Transverse colon (tissue), 4 donors: ENCODE results near the gene RGS6.

Experiments used
- CTCF ChIP-seq, 5 experiments: fragments of 200-600 bp in 3 of 5; fragments of 450-650 bp in 2 of 5; sonication (generic) in 3 of 5; IDR thresholded peaks; 1 replicate in 2 of 5; 2 replicates in 3 of 5; pipeline ENCODE4 v1.5.1; 2016 to 2017; ENCODE audit warnings: antibody characterized with exemption in 5 of 5, inconsistent platforms in 3 of 5, mild to moderate bottlenecking in 2 of 5, moderate library complexity in 1 of 5
- EP300 ChIP-seq: sonication (generic); formaldehyde crosslinking; IDR thresholded peaks from one replicate; pipeline ENCODE4 v1.6.1; 2017; ENCODE audit warnings: antibody characterized with exemption, low read depth
- POLR2A ChIP-seq: fragments of 450-650 bp; IDR thresholded peaks from one replicate; pipeline ENCODE4 v1.6.1; 2016; ENCODE audit warnings: antibody characterized with exemption, mild to moderate bottlenecking, moderate library complexity
- POLR2AphosphoS5 ChIP-seq, 3 donors: sonication (generic); formaldehyde crosslinking; IDR thresholded peaks; one replicate each; pipeline ENCODE4 v1.6.1; 2016; ENCODE audit warnings: antibody characterized with exemption in 3 of 3

GRCh38 chr14:72369106-72369505 is 436.9 kb downstream of the RGS6 start:
- TF ChIP-seq CTCF (IDR thresholded peaks at IDR 0.05) (no peak), EP300 (no peak), POLR2AphosphoS5 (IDR thresholded peaks at IDR 0.05) (no peak), POLR2A (no peak)
